Lower leg skin (tissue), 3 donors: ENCODE data around the gene HTR2B.

Experiments used
- CTCF ChIP-seq, 3 donors: fragments of 450-650 bp; IDR thresholded peaks; one replicate each; pipeline ENCODE4 v1.5.1; 2016; ENCODE audit warnings: antibody characterized with exemption in 3 of 3, mild to moderate bottlenecking in 3 of 3, moderate library complexity in 2 of 3
- POLR2A ChIP-seq, 2 donors: fragments of 450-650 bp; IDR thresholded peaks; one replicate each; pipeline ENCODE4 v1.6.1; 2016 to 2017; ENCODE audit warnings: antibody characterized with exemption in 2 of 2, mild to moderate bottlenecking in 1 of 2, moderate library complexity in 1 of 2

DNA sequence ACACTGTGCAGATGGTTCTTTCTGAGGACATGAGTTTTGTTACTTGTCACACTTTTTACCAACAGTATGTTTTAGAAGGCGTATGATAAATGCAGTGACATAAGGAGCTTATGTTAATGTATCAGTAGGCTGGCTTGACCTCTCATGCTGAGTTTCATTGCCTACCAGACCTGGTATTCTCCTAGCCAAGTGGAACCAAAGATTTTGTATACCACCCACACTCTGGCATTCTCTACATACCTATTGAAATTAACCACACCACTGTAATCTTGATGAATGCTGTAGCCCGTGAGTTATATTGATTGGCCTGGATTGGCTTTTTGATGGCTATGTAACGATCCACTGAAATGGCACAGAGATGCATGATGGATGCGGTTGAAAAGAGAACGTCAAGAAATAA lies 11.4 kb downstream of the HTR2B start:
- TF ChIP-seq CTCF (IDR thresholded peaks at IDR 0.05) (no peak), POLR2A (IDR thresholded peaks at IDR 0.05) (no peak)
